OCI-LY7 (cell line): Measurements from ENCODE around the gene GK2. TPM values are rescaled to one million over a fixed set of nuclear protein-coding genes. Genes with fewer than 3 reads are reported as not detected.

ENCODE experiments used
- Bru-seq: library from RNA; stranded (reverse); fragments of 400-500 nt; gene quantifications from one replicate; lab custom pipeline; 2021; lab: Mats Ljungman, UMichigan
- BruChase-seq, 2 experiments: library from RNA; stranded (reverse); fragments of 400-500 nt; gene quantifications; one replicate each; lab custom pipeline; 2021; lab: Mats Ljungman, UMichigan
- BruUV-seq: library from RNA; stranded (reverse); fragments of 400-500 nt; replicated peaks from 2 replicates; lab custom pipeline; 2021; lab: Mats Ljungman, UMichigan
- CTCF ChIA-PET: fragments of 300-600 bp; sonication (Branson Sonifier 250); formaldehyde crosslinking; loops from one replicate; lab custom pipeline; 2022; ENCODE audit warnings: antibody characterized with exemption; ENCODE audit not compliant: unreplicated experiment; lab: Charles Lee
- POLR2A ChIA-PET: fragments of 300-600 bp; sonication (Branson Sonifier 250); formaldehyde crosslinking; loops from one replicate; lab custom pipeline; 2022; ENCODE audit warnings: antibody characterized with exemption; lab: Charles Lee
- DNase-seq: peaks from one replicate; pipeline ENCODE4 v3.0.0-alpha.2; 2015; ENCODE audit warnings: low spot score
- H2AFZ ChIP-seq: fragments of 200-600 bp; sonication (generic), shearing (Covaris generic); 2 replicates; pipeline ENCODE4 v1.6.1; 2014; ENCODE audit warnings: mild to moderate bottlenecking, antibody characterized with exemption, low read length, moderate library complexity
- H3K27ac ChIP-seq: fragments of 200-600 bp; sonication (generic); 2 replicates; pipeline ENCODE4 v1.5.1; 2014; ENCODE audit warnings: mixed run types, low read depth, mild to moderate bottlenecking, moderate library complexity, low read length, inconsistent platforms; ENCODE audit not compliant: poor library complexity, severe bottlenecking
- H3K36me3 ChIP-seq: fragments of 200-600 bp; sonication (generic); 2 replicates; pipeline ENCODE4 v1.6.1; 2014; ENCODE audit warnings: mild to moderate bottlenecking, antibody characterized with exemption, low read length, moderate library complexity, mixed read lengths; ENCODE audit not compliant: insufficient read depth
- H3K4me1 ChIP-seq: fragments of 200-600 bp; sonication (generic); 2 replicates; pipeline ENCODE4 v1.5.1; 2014; ENCODE audit warnings: mild to moderate bottlenecking, low read length; ENCODE audit not compliant: insufficient read depth, poor library complexity, severe bottlenecking
- H3K4me2 ChIP-seq: fragments of 200-600 bp; sonication (generic); 2 replicates; pipeline ENCODE4 v1.6.1; 2014; ENCODE audit warnings: mild to moderate bottlenecking, low read length
- H3K4me3 ChIP-seq: fragments of 200-600 bp; sonication (generic); 2 replicates; pipeline ENCODE4 v1.5.1; 2014; ENCODE audit warnings: mild to moderate bottlenecking, low read depth, low read length; ENCODE audit not compliant: poor library complexity, severe bottlenecking
- H3K79me2 ChIP-seq: fragments of 200-600 bp; sonication (generic); 2 replicates; pipeline ENCODE4 v1.6.1; 2016; ENCODE audit warnings: low read depth, mild to moderate bottlenecking, low read length, moderate library complexity, mixed read lengths; ENCODE audit not compliant: insufficient read depth
- H3K9me2 ChIP-seq: fragments of 200-600 bp; sonication (generic); 2 replicates; pipeline ENCODE4 v1.6.1; 2016; ENCODE audit warnings: mild to moderate bottlenecking, low read length, mixed read lengths; ENCODE audit not compliant: insufficient read depth
- H3K9me3 ChIP-seq: fragments of 200-600 bp; sonication (generic); 2 replicates; pipeline ENCODE4 v1.6.1; 2014; ENCODE audit warnings: mild to moderate bottlenecking, mixed run types, low read length, mixed read lengths
- H4K20me1 ChIP-seq: fragments of 200-600 bp; sonication (generic); 2 replicates; pipeline ENCODE4 v1.6.1; 2014; ENCODE audit warnings: mild to moderate bottlenecking, antibody characterized with exemption, low read length, moderate library complexity, mixed read lengths; ENCODE audit not compliant: insufficient read depth
- EZH2phosphoT487 ChIP-seq: fragments of 200-600 bp; sonication (generic); IDR thresholded peaks from 2 replicates; pipeline ENCODE4 v1.6.1; 2018; ENCODE audit warnings: low read depth, borderline replicate concordance, mild to moderate bottlenecking, mixed run types, antibody characterized with exemption, low read length, moderate library complexity, mixed read lengths
- intact Hi-C: fragments of 100-400 bp; cut with micrococcal nuclease; formaldehyde crosslinking; loops from one replicate; pipeline ENCODE4 v1.10.0; 2022; ENCODE audit not compliant: unreplicated experiment
- long read RNA-seq: library from polyadenylated mRNA; stranded (forward); transcript quantifications from one replicate; pipeline ENCODE4 v2.0.0, GENCODE V29; 2022
- total RNA-seq, 2 experiments: library from RNA; depleted of rRNA in 1 of 2; stranded (reverse); fragments of >200 nt in 1 of 2; shearing (Covaris generic) in 1 of 2; gene quantifications; 2 replicates each; pipeline ENCODE4 v1.2.3, GENCODE V29; 2014 to 2022
- TF ChIP-seq, protein P1 (sequence below): fragments of 200-600 bp; sonication (generic); conservative IDR thresholded peaks from 2 replicates; pipeline ENCODE4 v1.5.1; 2014; ENCODE audit warnings: mild to moderate bottlenecking, antibody characterized with exemption, low read length, moderate library complexity, mixed read lengths

Gene GK2
- total RNA-seq (2014; rRNA removed; shearing (Covaris generic)) (not detected in 2 replicates), total RNA-seq (2022) (not detected in 2 replicates), Bru-seq, nascent RNA (not detected), BruChase-seq, experiment 1, labeled RNA remaining after a 6-hour chase (not detected), BruChase-seq, experiment 2, labeled RNA remaining after a 2-hour chase (not detected)
- long read RNA-seq: 0 reads

DNA sequence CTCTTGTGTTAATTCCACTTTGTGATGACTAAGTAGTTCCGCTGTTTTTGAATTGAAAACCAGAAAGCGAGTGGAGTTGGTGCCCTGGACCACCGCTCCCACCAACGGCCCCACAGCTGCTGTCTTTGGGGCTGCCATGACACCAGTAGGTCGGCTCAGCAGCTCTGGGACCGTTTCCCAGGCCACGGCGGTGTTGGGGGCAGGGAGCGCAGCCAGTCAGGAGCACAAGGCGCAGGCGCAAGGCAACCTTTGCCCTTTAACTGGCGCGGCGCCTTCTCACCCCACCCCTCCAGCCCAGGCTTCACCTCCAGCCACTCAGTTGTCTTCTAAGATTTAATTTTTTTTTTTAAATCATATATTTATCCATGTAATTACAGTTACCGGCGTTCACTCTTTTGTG is at the start of gene GK2:
Gene GK2 (minus strand): TSS at position 166 of the 400 bp plus-strand sequence. CDS start 28 bp downstream, at position 138.
- no peaks in the 10 kb centered on the region for H3K9me3 ChIP-seq
- no peaks in the 10 kb centered on the region for H3K36me3 ChIP-seq
- no peaks in the 10 kb centered on the region for H3K79me2 ChIP-seq
- ChIA-PET CTCF (no interaction called here), POLR2A (no interaction called here)
- H3K4me2 ChIP-seq: no peak within 1 kb of the TSS
- no peaks in the 10 kb centered on the region for H4K20me1 ChIP-seq
- BruUV-seq: no TSS peak
- no peaks in the 10 kb centered on the region for H3K4me1 ChIP-seq
- H2AFZ ChIP-seq: no peak within 1 kb of the TSS
- intact Hi-C loops: no loop called here
- H3K9me2 ChIP-seq: no peaks in the 10 kb centered on the region
- no peak for DNase-seq
- TF ChIP-seq, protein P1, sequence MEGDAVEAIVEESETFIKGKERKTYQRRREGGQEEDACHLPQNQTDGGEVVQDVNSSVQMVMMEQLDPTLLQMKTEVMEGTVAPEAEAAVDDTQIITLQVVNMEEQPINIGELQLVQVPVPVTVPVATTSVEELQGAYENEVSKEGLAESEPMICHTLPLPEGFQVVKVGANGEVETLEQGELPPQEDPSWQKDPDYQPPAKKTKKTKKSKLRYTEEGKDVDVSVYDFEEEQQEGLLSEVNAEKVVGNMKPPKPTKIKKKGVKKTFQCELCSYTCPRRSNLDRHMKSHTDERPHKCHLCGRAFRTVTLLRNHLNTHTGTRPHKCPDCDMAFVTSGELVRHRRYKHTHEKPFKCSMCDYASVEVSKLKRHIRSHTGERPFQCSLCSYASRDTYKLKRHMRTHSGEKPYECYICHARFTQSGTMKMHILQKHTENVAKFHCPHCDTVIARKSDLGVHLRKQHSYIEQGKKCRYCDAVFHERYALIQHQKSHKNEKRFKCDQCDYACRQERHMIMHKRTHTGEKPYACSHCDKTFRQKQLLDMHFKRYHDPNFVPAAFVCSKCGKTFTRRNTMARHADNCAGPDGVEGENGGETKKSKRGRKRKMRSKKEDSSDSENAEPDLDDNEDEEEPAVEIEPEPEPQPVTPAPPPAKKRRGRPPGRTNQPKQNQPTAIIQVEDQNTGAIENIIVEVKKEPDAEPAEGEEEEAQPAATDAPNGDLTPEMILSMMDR: no peak
- no peak for TF ChIP-seq EZH2phosphoT487
- H3K27ac ChIP-seq: no peak within 1 kb of the TSS
- no peak within 1 kb of the TSS for H3K4me3 ChIP-seq

DNA sequence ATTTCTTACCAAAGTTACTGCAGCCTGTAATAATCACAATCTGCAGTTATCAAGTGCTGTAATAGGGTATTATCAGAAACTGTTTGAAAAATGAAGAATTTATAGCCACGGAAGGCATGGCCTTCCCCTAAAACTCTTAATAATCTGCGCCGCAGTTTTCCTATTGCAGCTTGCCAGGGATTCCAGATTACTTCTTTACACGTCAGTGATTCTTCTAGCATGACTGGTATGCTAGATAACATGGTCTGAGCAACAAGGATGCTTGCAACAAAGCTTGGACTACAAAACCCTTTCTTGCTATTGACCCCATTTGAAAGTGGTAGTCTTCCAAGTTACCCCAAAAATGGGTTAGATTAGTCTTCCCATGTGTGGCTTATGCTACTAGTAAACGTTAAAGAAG is 47.2 kb upstream of the GK2 start:
- ChIA-PET POLR2A (no interaction called here), CTCF (no interaction called here)
- TF ChIP-seq EZH2phosphoT487: no peak
- TF ChIP-seq, protein P1: no peak
- H2AFZ ChIP-seq: no peak overlapping the region
- intact Hi-C loops: no loop called here
- H3K4me2 ChIP-seq: no peak overlapping the region
- no peaks in the 10 kb centered on the region for H3K79me2 ChIP-seq
- DNase-seq: no peak
- H3K9me2 ChIP-seq: no peaks in the 10 kb centered on the region
- H3K4me1 ChIP-seq: no peaks in the 10 kb centered on the region
- H3K4me3 ChIP-seq: no peak overlapping the region
- H3K36me3 ChIP-seq: no peaks in the 10 kb centered on the region
- no peaks in the 10 kb centered on the region for H3K9me3 ChIP-seq
- no TSS peak for BruUV-seq
- H4K20me1 ChIP-seq: no peaks in the 10 kb centered on the region
- no peak overlapping the region for H3K27ac ChIP-seq

DNA sequence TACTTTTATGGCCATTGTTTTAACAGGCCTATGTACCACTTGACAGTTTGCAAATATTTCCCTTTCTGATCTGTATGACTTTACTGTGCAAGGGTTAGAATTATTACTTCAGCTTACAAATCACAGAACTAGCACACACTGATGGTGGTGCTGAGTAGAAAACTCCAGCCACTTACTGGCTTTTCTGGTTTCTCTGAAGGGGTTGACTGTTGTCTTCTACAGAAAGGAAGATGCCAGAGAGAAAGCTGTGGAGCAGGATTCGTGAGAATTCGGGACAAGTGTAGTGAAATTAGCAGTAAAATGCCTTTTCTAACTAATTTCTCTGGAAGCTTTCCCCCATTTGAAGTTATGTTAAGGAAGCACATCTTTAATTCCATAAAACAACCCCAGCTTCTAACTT is 46.6 kb upstream of the GK2 start:
- Histone ChIP-seq H3K4me1 (no peaks in the 10 kb centered on the region), H4K20me1 (no peaks in the 10 kb centered on the region), H3K9me2 (no peaks in the 10 kb centered on the region), H2AFZ (no peak overlapping the region), H3K9me3 (no peaks in the 10 kb centered on the region), H3K4me3 (no peak overlapping the region), H3K36me3 (no peaks in the 10 kb centered on the region), H3K27ac (no peak overlapping the region), H3K4me2 (no peak overlapping the region), H3K79me2 (no peaks in the 10 kb centered on the region)
- CTCF ChIA-PET: no interaction called here
- no peak for TF ChIP-seq EZH2phosphoT487
- TF ChIP-seq, protein P1: no peak
- DNase-seq: no peak
- BruUV-seq: no TSS peak
- POLR2A ChIA-PET: no interaction called here
- intact Hi-C loops: no loop called here
